Panc1 (cell line): ENCODE results near the gene NDUFAF2.

Source experiments
- TCF7L2 ChIP-seq: IDR thresholded peaks from 2 replicates; pipeline ENCODE4 v1.6.1; 2011; ENCODE audit warnings: mild to moderate bottlenecking, low read depth, low read length, inconsistent platforms
- TF ChIP-seq, protein P1 (sequence below): fragments of 450-650 bp; IDR thresholded peaks from 2 replicates; pipeline ENCODE4 v1.5.1; 2017; ENCODE audit warnings: mild to moderate bottlenecking

DNA sequence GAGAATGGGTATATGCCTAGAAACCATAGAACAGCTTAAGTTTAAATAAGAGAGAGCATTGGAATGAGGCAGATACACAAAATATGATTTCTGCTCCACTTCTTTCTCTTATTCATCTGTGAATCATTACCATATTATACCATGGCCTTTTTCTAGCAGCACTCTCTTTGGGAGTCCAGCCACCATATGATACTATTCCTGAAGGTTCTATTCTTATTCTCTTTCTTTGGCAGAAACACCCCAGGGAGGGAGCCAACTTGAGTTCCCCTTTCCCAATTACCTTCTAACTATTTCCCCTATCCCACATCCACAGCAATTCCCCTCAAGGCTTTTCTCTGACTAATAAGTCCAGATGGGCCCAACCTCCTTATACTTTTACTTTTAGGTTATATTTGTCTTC is 55.9 kb downstream of the NDUFAF2 start:
- TF ChIP-seq, protein P1, sequence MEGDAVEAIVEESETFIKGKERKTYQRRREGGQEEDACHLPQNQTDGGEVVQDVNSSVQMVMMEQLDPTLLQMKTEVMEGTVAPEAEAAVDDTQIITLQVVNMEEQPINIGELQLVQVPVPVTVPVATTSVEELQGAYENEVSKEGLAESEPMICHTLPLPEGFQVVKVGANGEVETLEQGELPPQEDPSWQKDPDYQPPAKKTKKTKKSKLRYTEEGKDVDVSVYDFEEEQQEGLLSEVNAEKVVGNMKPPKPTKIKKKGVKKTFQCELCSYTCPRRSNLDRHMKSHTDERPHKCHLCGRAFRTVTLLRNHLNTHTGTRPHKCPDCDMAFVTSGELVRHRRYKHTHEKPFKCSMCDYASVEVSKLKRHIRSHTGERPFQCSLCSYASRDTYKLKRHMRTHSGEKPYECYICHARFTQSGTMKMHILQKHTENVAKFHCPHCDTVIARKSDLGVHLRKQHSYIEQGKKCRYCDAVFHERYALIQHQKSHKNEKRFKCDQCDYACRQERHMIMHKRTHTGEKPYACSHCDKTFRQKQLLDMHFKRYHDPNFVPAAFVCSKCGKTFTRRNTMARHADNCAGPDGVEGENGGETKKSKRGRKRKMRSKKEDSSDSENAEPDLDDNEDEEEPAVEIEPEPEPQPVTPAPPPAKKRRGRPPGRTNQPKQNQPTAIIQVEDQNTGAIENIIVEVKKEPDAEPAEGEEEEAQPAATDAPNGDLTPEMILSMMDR: no peak
- TF ChIP-seq TCF7L2: no peak
